ENCODE measurements around the gene VAV1.
"Not testable (repeated sequence)": the region's sequence is repeated elsewhere in the genome, so short reads cannot be mapped to it uniquely, and the experiment has no call there.

GRCh38 chr19:6771648-6772027, 870 bp upstream of the VAV1 start:
- not testable (repeated sequence) for TF ChIP-seq CTCF (IDR thresholded peaks at IDR 0.05; ENCODE audit: insufficient read depth, low read length); REST (IDR thresholded peaks at IDR 0.05; ENCODE audit: insufficient replicate concordance, low read depth); POLR2AphosphoS5 (IDR thresholded peaks at IDR 0.05; ENCODE audit: low read depth); SPI1 (IDR thresholded peaks at IDR 0.05; ENCODE audit: borderline replicate concordance, low read depth)

Measured in HL-60 (cell line).